Peyer's patch (tissue), 4 donors: Measurements from ENCODE around the gene C1orf216.

Experiments used
- POLR2A ChIP-seq, 2 donors: fragments of 450-650 bp; IDR thresholded peaks; one replicate each; pipeline ENCODE4 v1.5.1; 2017; ENCODE audit warnings: antibody characterized with exemption in 2 of 2, mild to moderate bottlenecking in 2 of 2, moderate library complexity in 2 of 2
- TF ChIP-seq, protein P1 (sequence below), 6 experiments: fragments of 450-650 bp in 4 of 6; fragments of 200-600 bp in 2 of 6; sonication (generic) in 1 of 6; IDR thresholded peaks; one replicate each; pipeline ENCODE4 v1.5.1; 2017 to 2019; ENCODE audit warnings: antibody characterized with exemption in 6 of 6, mild to moderate bottlenecking in 3 of 6, moderate library complexity in 1 of 6

DNA sequence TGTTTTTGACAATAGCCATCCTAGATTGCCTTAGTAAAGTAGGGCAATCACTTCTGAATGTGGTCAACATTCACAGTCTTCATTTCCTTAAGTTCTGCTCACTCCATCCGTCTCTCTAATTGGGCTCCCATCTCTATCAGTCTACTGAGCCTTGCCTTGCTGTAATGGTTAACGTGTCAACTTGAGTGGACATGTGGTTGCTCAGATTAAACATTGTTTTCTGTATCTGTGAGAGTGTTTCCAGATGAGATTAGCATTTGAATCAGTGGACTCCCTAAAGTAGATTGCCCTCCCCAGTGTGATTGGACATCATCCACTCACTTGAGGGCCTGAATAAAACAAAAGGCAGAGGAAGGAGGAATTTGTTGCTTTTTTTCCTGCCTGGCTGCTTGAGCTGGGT lies 26.4 kb downstream of the C1orf216 start:
- TF ChIP-seq, protein P1, sequence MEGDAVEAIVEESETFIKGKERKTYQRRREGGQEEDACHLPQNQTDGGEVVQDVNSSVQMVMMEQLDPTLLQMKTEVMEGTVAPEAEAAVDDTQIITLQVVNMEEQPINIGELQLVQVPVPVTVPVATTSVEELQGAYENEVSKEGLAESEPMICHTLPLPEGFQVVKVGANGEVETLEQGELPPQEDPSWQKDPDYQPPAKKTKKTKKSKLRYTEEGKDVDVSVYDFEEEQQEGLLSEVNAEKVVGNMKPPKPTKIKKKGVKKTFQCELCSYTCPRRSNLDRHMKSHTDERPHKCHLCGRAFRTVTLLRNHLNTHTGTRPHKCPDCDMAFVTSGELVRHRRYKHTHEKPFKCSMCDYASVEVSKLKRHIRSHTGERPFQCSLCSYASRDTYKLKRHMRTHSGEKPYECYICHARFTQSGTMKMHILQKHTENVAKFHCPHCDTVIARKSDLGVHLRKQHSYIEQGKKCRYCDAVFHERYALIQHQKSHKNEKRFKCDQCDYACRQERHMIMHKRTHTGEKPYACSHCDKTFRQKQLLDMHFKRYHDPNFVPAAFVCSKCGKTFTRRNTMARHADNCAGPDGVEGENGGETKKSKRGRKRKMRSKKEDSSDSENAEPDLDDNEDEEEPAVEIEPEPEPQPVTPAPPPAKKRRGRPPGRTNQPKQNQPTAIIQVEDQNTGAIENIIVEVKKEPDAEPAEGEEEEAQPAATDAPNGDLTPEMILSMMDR (IDR thresholded peaks at IDR 0.05): no peak
- no peak for TF ChIP-seq POLR2A (IDR thresholded peaks at IDR 0.05)
